Neural cell (in vitro differentiated cells): ENCODE results near the gene CA5A. TPM values are rescaled to one million over a fixed set of nuclear protein-coding genes. Genes with fewer than 3 reads are reported as not detected.
"Not testable (repeated sequence)": the region's sequence is repeated elsewhere in the genome, so short reads cannot be mapped to it uniquely, and the experiment has no call there.

Source experiments
- H2AFZ ChIP-seq: fragments of 200-600, 300-800 bp; sonication (generic), shearing (Covaris generic); 2 replicates; pipeline ENCODE4 v1.6.0; 2014; ENCODE audit warnings: low read depth, mild to moderate bottlenecking, antibody characterized with exemption, low read length, moderate library complexity
- H3F3A ChIP-seq: fragments of 200-600 bp; shearing (Covaris generic); 2 replicates; pipeline ENCODE4 v1.6.1; 2016; ENCODE audit warnings: mild to moderate bottlenecking, moderate library complexity, mixed read lengths, antibody characterized with exemption, low read length; ENCODE audit not compliant: insufficient read depth, poor library complexity, severe bottlenecking
- H3K27ac ChIP-seq: fragments of 200-600, 300-800 bp; sonication (generic), shearing (Covaris generic); 2 replicates; pipeline ENCODE4 v1.5.1; 2014; ENCODE audit warnings: mild to moderate bottlenecking, low read length, moderate library complexity
- H3K27me3 ChIP-seq: fragments of 300-800, 200-600 bp; sonication (generic), shearing (Covaris generic); 2 replicates; pipeline ENCODE4 v1.6.0; 2014; ENCODE audit warnings: mild to moderate bottlenecking, low read depth, low read length, moderate library complexity; ENCODE audit not compliant: insufficient read depth
- H3K36me3 ChIP-seq: fragments of 300-800, 200-600 bp; sonication (generic), shearing (Covaris generic); 2 replicates; pipeline ENCODE4 v1.5.1; 2014; ENCODE audit warnings: mild to moderate bottlenecking, antibody characterized with exemption, low read length, moderate library complexity; ENCODE audit not compliant: insufficient read depth
- H3K4me2 ChIP-seq: fragments of 300-800, 200-600 bp; sonication (generic), shearing (Covaris generic); 2 replicates; pipeline ENCODE4 v1.6.0; 2014; ENCODE audit warnings: mild to moderate bottlenecking, low read length
- H3K4me3 ChIP-seq: fragments of 300-800, 200-600 bp; sonication (generic), shearing (Covaris generic); 2 replicates; pipeline ENCODE4 v1.5.1; 2014; ENCODE audit warnings: mild to moderate bottlenecking, low read length, moderate library complexity
- H3K79me2 ChIP-seq: fragments of 200-600 bp; shearing (Covaris generic); replicated peaks from 2 replicates; pipeline ENCODE4 v1.6.0; 2014; ENCODE audit warnings: mild to moderate bottlenecking, low read length, moderate library complexity; ENCODE audit not compliant: insufficient read depth
- H3K9ac ChIP-seq: fragments of 300-800, 200-600 bp; sonication (generic), shearing (Covaris generic); 2 replicates; pipeline ENCODE4 v1.6.1; 2016; ENCODE audit warnings: mild to moderate bottlenecking, low read length, mixed read lengths
- H3K9me2 ChIP-seq: fragments of 200-600 bp; shearing (Covaris generic); 2 replicates; pipeline ENCODE4 v1.6.1; 2016; ENCODE audit warnings: mild to moderate bottlenecking, low read length, mixed read lengths; ENCODE audit not compliant: insufficient read depth
- H3K9me3 ChIP-seq: fragments of 200-600, 300-800 bp; sonication (generic), shearing (Covaris generic); 2 replicates; pipeline ENCODE4 v1.6.1; 2016; ENCODE audit warnings: mild to moderate bottlenecking, mixed run types, low read length, moderate library complexity, mixed read lengths
- H4K20me1 ChIP-seq: fragments of 200-600 bp; shearing (Covaris generic); 2 replicates; pipeline ENCODE4 v1.6.1; 2016; ENCODE audit warnings: mild to moderate bottlenecking, mixed run types; ENCODE audit not compliant: insufficient read depth
- EP300 ChIP-seq: fragments of 450-650 bp; conservative IDR thresholded peaks from 2 replicates; pipeline ENCODE4 v1.6.1; 2014; ENCODE audit warnings: antibody characterized with exemption, mild to moderate bottlenecking, moderate library complexity; ENCODE audit not compliant: poor library complexity, severe bottlenecking
- EZH2 ChIP-seq: fragments of 200-600, 300-800 bp; shearing (Covaris generic), sonication (generic); IDR thresholded peaks from 2 replicates; pipeline ENCODE4 v1.6.1; 2014; ENCODE audit warnings: antibody characterized with exemption, low read length, borderline replicate concordance, mild to moderate bottlenecking; ENCODE audit not compliant: insufficient read depth, poor library complexity, severe bottlenecking
- MXI1 ChIP-seq: fragments of 450-650 bp; conservative IDR thresholded peaks from 2 replicates; pipeline ENCODE4 v1.6.1; 2014; ENCODE audit warnings: antibody characterized with exemption, mild to moderate bottlenecking; ENCODE audit not compliant: poor library complexity, severe bottlenecking
- POLR2AphosphoS5 ChIP-seq: IDR thresholded peaks from 2 replicates; pipeline ENCODE4 v1.6.1; 2012
- RAD21 ChIP-seq: fragments of 450-650 bp; conservative IDR thresholded peaks from 2 replicates; pipeline ENCODE4 v1.6.1; 2014; ENCODE audit warnings: antibody characterized with exemption, mild to moderate bottlenecking, moderate library complexity
- SMC3 ChIP-seq: fragments of 450-650 bp; conservative IDR thresholded peaks from 2 replicates; pipeline ENCODE4 v1.6.1; 2014; ENCODE audit warnings: antibody characterized with exemption, mild to moderate bottlenecking, moderate library complexity; ENCODE audit not compliant: poor library complexity
- TAF1 ChIP-seq: IDR thresholded peaks from 2 replicates; pipeline ENCODE4 v1.6.1; 2012; ENCODE audit warnings: low read depth
- polyA plus RNA-seq: library from polyadenylated mRNA; depleted of rRNA; stranded (reverse); fragments of >200 nt; gene quantifications from 2 replicates; pipeline ENCODE4 v1.2.3, GENCODE V29; 2014
- TF ChIP-seq, protein P1 (sequence below): fragments of 450-650 bp; IDR thresholded peaks from 2 replicates; pipeline ENCODE4 v1.5.1; 2014; ENCODE audit warnings: antibody characterized with exemption, mild to moderate bottlenecking, moderate library complexity; ENCODE audit not compliant: poor library complexity, severe bottlenecking
- TF ChIP-seq, protein P2 (sequence below): IDR thresholded peaks from 2 replicates; pipeline ENCODE4 v1.6.1; 2012; ENCODE audit warnings: borderline replicate concordance

Gene CA5A
- polyA plus RNA-seq, 1 donor from 2014 or later: not detected

DNA sequence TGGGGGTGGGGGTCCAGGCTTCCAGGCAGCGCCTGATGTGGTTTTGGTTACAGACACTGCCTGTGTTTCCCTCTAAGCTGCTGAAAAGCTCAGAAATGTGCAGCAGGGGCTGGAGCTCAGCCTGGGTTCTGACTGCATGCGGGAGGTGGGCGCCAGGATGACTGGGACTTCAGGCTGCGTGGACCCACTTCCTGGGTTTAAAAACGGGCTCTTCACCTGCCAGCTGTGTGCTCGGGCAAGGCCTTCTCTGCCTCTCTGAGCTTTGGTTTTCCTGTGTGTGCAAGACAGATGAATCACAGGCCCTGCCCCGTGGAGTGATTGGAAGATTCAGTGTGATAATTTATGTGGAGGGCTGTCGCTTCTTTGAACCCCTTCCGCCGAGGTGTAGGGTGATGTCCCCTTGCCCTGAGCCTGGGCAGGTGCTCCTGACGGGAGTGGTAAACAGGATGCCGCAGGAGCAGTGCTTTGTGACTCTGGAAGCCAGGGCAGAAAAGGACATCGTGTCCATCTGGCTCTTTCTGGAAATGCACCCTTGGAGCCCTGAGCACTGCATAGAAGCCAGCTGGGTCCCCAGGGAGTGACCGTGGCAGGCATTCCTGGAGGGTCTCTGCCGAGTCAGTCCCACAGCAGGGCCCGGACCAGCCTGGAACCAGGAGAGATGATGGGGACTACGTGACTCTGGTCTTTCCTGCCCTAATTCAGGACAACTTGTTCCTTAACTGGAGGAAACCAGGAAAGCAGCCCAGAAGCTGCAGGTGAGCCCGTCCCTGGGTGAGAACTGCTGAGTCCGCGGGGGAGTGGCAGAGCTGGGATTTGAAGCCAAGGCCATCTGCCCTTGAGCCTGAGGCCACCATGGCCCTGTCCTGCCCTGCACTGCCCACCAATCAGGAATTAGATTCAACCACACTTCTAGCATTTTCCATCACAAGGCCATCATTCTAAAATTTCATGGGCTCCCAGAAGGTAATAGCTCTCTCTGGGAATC, 38.5 kb downstream of the CA5A start:
- Histone ChIP-seq H3K4me2 (no peak overlapping the region), H3K36me3 (no peaks in the 10 kb centered on the region), H3K9me3 (no peaks in the 10 kb centered on the region), H3F3A (no peaks in the 10 kb centered on the region), H3K27me3 (no peaks in the 10 kb centered on the region), H4K20me1 (no peaks in the 10 kb centered on the region), H2AFZ (no peak overlapping the region), H3K4me3 (no peak overlapping the region), H3K27ac (no peak overlapping the region), H3K79me2 (no peaks in the 10 kb centered on the region), H3K9me2 (no peaks in the 10 kb centered on the region), H3K9ac (no peak overlapping the region)
- TF ChIP-seq EZH2: no peak

DNA sequence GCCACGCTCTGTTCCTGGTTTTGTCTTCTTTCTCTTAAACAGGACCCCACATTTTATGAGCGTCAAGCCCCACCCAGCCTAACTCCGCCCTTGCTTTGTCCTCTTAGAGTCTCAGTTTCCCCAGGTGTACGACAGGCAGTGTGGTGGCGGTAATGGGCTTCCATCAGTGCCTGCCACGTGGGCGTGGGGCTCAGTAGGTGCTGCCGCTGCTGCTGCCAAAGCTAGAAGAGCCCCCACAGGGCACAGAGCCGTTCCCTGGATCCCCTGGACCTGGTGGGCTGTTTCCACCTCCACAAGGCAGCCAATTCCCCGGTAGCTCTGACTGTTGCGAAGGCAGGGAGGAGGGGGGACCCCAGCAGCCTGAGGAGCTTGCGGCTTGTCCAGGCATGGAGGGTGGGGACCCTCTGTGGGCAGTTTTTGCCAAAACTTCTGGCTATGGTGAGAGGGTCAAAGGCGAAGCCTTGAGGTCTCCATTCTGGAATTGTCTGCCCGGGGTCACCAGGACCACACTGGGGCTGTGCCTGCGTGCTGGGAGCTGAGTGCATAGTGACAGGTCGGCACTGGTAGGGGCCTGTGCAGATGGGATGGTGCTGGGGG, 39.3 kb downstream of the CA5A start:
- H3K9ac ChIP-seq, H3K27ac ChIP-seq, H3K9me2 ChIP-seq, H3K79me2 ChIP-seq, H4K20me1 ChIP-seq, H3K4me3 ChIP-seq, H3K9me3 ChIP-seq, H2AFZ ChIP-seq, H3K27me3 ChIP-seq, H3K4me2 ChIP-seq, H3F3A ChIP-seq, H3K36me3 ChIP-seq: not testable (repeated sequence)

DNA sequence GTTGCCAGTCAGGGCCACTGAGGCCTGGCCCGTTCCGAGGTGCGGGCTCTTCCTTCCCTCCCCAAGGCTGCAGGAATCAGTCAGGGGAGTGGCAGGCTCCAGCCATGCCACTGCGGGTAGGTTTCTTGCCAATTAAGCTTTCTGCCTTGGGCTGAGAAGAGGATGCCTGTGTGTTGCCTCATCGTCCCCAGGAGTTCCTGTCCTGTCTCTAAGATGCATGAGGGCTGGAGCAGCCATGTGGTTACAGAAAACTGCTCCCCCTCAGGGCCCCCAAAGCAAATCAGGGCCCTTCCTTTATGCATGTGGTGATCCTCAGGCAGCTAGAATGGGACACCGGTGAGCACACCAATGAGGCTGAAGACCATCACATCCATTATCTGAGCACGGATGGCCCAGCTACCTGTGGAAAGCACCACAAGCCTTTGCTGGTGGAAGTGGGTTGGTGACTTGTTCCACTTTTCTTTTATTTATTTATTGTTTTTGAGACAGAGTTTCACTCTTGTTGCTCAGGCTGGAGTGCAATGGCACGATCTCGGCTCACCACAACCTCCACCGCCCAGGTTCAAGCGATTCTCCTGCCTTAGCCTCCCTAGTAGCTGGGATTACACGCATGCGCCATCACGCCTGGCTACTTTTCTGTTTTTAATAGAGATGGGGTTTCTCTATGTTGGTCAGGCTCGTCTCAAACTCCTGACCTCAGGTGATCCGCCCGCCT, 40.0 kb downstream of the CA5A start:
- H3K27me3 ChIP-seq, H3K27ac ChIP-seq, H3K9me2 ChIP-seq, H2AFZ ChIP-seq, H3K9me3 ChIP-seq, H3K9ac ChIP-seq, H3K36me3 ChIP-seq, H3K4me3 ChIP-seq, H4K20me1 ChIP-seq, H3K79me2 ChIP-seq, H3F3A ChIP-seq, H3K4me2 ChIP-seq: not testable (repeated sequence)

DNA sequence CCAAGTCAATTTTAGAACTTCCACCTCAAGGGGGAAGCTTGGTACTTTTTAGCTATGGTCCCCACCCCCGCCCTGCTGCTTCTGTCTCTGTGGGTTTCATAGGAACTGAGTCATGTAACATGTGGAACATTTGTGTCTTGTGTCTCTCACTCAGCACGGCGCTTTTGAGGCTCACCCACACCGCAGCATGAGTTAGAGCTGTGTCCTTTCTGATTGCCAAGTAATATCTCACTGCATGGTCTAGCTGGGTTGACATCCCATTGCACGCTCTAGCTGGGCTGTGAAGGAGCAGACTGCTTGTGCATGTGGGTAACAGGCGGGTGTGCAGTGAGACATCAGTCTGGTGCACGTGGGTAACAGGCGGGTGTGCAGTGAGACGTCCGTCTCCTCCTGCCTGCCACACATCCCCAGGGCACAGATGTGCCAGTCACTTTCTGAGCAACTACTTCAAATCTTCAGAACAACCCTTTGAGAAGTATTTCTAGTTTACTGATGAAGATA, 40.6 kb downstream of the CA5A start:
- Histone ChIP-seq H3K4me3 (no peak overlapping the region), H3K79me2 (no peaks in the 10 kb centered on the region), H3K27me3 (no peaks in the 10 kb centered on the region), H3K4me2 (no peak overlapping the region), H3K9me2 (no peaks in the 10 kb centered on the region), H3F3A (no peaks in the 10 kb centered on the region), H4K20me1 (no peaks in the 10 kb centered on the region), H3K36me3 (no peaks in the 10 kb centered on the region), H3K27ac (no peak overlapping the region), H3K9ac (no peak overlapping the region), H3K9me3 (no peaks in the 10 kb centered on the region), H2AFZ (no peak overlapping the region)
- TF ChIP-seq, protein P1, sequence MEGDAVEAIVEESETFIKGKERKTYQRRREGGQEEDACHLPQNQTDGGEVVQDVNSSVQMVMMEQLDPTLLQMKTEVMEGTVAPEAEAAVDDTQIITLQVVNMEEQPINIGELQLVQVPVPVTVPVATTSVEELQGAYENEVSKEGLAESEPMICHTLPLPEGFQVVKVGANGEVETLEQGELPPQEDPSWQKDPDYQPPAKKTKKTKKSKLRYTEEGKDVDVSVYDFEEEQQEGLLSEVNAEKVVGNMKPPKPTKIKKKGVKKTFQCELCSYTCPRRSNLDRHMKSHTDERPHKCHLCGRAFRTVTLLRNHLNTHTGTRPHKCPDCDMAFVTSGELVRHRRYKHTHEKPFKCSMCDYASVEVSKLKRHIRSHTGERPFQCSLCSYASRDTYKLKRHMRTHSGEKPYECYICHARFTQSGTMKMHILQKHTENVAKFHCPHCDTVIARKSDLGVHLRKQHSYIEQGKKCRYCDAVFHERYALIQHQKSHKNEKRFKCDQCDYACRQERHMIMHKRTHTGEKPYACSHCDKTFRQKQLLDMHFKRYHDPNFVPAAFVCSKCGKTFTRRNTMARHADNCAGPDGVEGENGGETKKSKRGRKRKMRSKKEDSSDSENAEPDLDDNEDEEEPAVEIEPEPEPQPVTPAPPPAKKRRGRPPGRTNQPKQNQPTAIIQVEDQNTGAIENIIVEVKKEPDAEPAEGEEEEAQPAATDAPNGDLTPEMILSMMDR: no peak
- TF ChIP-seq, protein P2, sequence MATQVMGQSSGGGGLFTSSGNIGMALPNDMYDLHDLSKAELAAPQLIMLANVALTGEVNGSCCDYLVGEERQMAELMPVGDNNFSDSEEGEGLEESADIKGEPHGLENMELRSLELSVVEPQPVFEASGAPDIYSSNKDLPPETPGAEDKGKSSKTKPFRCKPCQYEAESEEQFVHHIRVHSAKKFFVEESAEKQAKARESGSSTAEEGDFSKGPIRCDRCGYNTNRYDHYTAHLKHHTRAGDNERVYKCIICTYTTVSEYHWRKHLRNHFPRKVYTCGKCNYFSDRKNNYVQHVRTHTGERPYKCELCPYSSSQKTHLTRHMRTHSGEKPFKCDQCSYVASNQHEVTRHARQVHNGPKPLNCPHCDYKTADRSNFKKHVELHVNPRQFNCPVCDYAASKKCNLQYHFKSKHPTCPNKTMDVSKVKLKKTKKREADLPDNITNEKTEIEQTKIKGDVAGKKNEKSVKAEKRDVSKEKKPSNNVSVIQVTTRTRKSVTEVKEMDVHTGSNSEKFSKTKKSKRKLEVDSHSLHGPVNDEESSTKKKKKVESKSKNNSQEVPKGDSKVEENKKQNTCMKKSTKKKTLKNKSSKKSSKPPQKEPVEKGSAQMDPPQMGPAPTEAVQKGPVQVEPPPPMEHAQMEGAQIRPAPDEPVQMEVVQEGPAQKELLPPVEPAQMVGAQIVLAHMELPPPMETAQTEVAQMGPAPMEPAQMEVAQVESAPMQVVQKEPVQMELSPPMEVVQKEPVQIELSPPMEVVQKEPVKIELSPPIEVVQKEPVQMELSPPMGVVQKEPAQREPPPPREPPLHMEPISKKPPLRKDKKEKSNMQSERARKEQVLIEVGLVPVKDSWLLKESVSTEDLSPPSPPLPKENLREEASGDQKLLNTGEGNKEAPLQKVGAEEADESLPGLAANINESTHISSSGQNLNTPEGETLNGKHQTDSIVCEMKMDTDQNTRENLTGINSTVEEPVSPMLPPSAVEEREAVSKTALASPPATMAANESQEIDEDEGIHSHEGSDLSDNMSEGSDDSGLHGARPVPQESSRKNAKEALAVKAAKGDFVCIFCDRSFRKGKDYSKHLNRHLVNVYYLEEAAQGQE: no peak
- TF ChIP-seq EP300 (no peak), TAF1 (no peak), MXI1 (no peak), POLR2AphosphoS5 (no peak), EZH2 (no peak), RAD21 (no peak), SMC3 (no peak)
